Panc1 (cell line): Measurements from ENCODE around the gene PARP8. TPM values are rescaled to one million over a fixed set of nuclear protein-coding genes. Genes with fewer than 3 reads are reported as not detected.

Experiments
- ATAC-seq: fragments of 200-7000 bp; cut with Tn5 transposase; 2 replicates; pipeline ENCODE4 v1.9.1; 2020; ENCODE audit warnings: mild to moderate bottlenecking, moderate library complexity
- BruUV-seq: library from RNA; stranded (reverse); fragments of 400-500 nt; replicated peaks from 2 replicates; lab custom pipeline; 2021; lab: Mats Ljungman, UMichigan
- CTCF ChIA-PET: fragments of 300-600 bp; sonication (Branson Sonifier 250); formaldehyde crosslinking; loops from one replicate; lab custom pipeline; 2022; ENCODE audit warnings: antibody characterized with exemption; lab: Charles Lee
- POLR2A ChIA-PET: fragments of 300-600 bp; sonication (Branson Sonifier 250); formaldehyde crosslinking; loops from one replicate; lab custom pipeline; 2022; ENCODE audit warnings: antibody characterized with exemption; lab: Charles Lee
- DNase-seq: peaks from one replicate; pipeline ENCODE4 v3.0.0-alpha.2; 2010; ENCODE audit warnings: low read depth, low spot score
- H3K27ac ChIP-seq: 2 replicates; pipeline ENCODE4 v1.5.1; 2011; ENCODE audit warnings: mild to moderate bottlenecking, low read length, inconsistent platforms
- H3K27me3 ChIP-seq: fragments of 200-500 bp; sonication (Bioruptor generic); 2 replicates; pipeline ENCODE4 v1.6.0; 2014; ENCODE audit warnings: low read length, inconsistent platforms; ENCODE audit not compliant: control insufficient read depth, insufficient read depth
- H3K36me3 ChIP-seq: fragments of 200-500 bp; sonication (Bioruptor generic); 2 replicates; pipeline ENCODE4 v1.5.1; 2014; ENCODE audit warnings: inconsistent platforms, mild to moderate bottlenecking, low read length, moderate library complexity; ENCODE audit not compliant: control insufficient read depth, insufficient read depth
- H3K4me1 ChIP-seq: 2 replicates; pipeline ENCODE4 v1.5.1; 2011; ENCODE audit warnings: inconsistent platforms, mild to moderate bottlenecking, low read length, moderate library complexity; ENCODE audit not compliant: control insufficient read depth, insufficient read depth
- H3K4me3 ChIP-seq, 2 experiments: 2 replicates each; pipeline ENCODE4 v1.5.1; 2011 to 2012; ENCODE audit warnings: low read depth in 2 of 2, low read length in 2 of 2, mild to moderate bottlenecking in 2 of 2, inconsistent platforms in 1 of 2, moderate library complexity in 1 of 2
- H3K9me3 ChIP-seq: fragments of 200-500 bp; sonication (Bioruptor generic); 2 replicates; pipeline ENCODE4 v1.5.1; 2014; ENCODE audit warnings: low read depth, mild to moderate bottlenecking, inconsistent platforms, low read length, moderate library complexity; ENCODE audit not compliant: control insufficient read depth, insufficient read depth
- CTCF ChIP-seq: fragments of 450-650 bp; IDR thresholded peaks from 2 replicates; pipeline ENCODE4 v1.5.1; 2017; ENCODE audit warnings: mild to moderate bottlenecking
- POLR2AphosphoS5 ChIP-seq: IDR thresholded peaks from 2 replicates; pipeline ENCODE4 v1.6.1; 2012; ENCODE audit warnings: mild to moderate bottlenecking, low read depth, low read length, moderate library complexity
- REST ChIP-seq, 2 experiments: IDR thresholded peaks; 2 replicates each; pipeline ENCODE4 v1.6.1; 2011 to 2012; ENCODE audit warnings: low read depth in 2 of 2, control low read depth in 1 of 2, low read length in 1 of 2, mild to moderate bottlenecking in 1 of 2, moderate library complexity in 1 of 2; ENCODE audit not compliant: insufficient read depth in 1 of 2
- SIN3A ChIP-seq: IDR thresholded peaks from 2 replicates; pipeline ENCODE4 v1.6.1; 2012; ENCODE audit warnings: low read depth, mild to moderate bottlenecking, low read length, moderate library complexity, borderline replicate concordance; ENCODE audit not compliant: insufficient read depth
- TCF7L2 ChIP-seq: IDR thresholded peaks from 2 replicates; pipeline ENCODE4 v1.6.1; 2011; ENCODE audit warnings: mild to moderate bottlenecking, low read depth, low read length, inconsistent platforms
- in situ Hi-C: cut with HindIII; loops from 2 replicates; pipeline ENCODE4 v1.10.0; 2016; ENCODE audit warnings: low sequenced_read_pairs, low pct_unique_long_range_greater_than_20kb
- intact Hi-C: fragments of 100-400 bp; cut with micrococcal nuclease; formaldehyde crosslinking; loops from one replicate; pipeline ENCODE4 v1.10.0; 2022; ENCODE audit not compliant: unreplicated experiment
- total RNA-seq: library from RNA; stranded (reverse); gene quantifications from one replicate; pipeline ENCODE4 v1.2.1, GENCODE V29; 2021; ENCODE audit not compliant: unreplicated experiment

Gene PARP8
- total RNA-seq, 1 experiment from 2014 or later = 20.2 TPM

GRCh38 chr5:50647726-50648125 is 18.7 kb upstream of the PARP8 start:
- intact Hi-C loops = no loop called here
- Histone ChIP-seq H3K4me1 (no peaks in the 10 kb centered on the region), H3K9me3 (no peaks in the 10 kb centered on the region), H3K4me3 (no peak overlapping the region), H3K27me3 (no peaks in the 10 kb centered on the region), H3K27ac (no peak overlapping the region), H3K36me3 (no peaks in the 10 kb centered on the region)
- ChIA-PET POLR2A (no interaction called here), CTCF (no interaction called here)
- in situ Hi-C loops = no loop called here
- no TSS peak for BruUV-seq
- no peak for ATAC-seq
- DNase-seq = no peak
- TF ChIP-seq REST (IDR thresholded peaks at IDR 0.05; ENCODE audit: insufficient read depth in 1 of 2, low read depth in 2 of 2, low read length in 1 of 2) (no peak), SIN3A (no peak), CTCF (no peak), TCF7L2 (no peak), POLR2AphosphoS5 (no peak)

GRCh38 chr5:50653946-50654345 is 12.5 kb upstream of the PARP8 start:
- H3K27ac ChIP-seq = no peak overlapping the region
- H3K9me3 ChIP-seq = no peaks in the 10 kb centered on the region
- H3K4me1 ChIP-seq = no peaks in the 10 kb centered on the region
- intact Hi-C loops (no loop called here), in situ Hi-C loops (no loop called here)
- no peak for ATAC-seq
- BruUV-seq = no TSS peak
- ChIA-PET CTCF (no interaction called here), POLR2A (no interaction called here)
- no peak for DNase-seq
- TF ChIP-seq TCF7L2 (no peak), SIN3A (no peak), REST (IDR thresholded peaks at IDR 0.05; ENCODE audit: insufficient read depth in 1 of 2, low read depth in 2 of 2, low read length in 1 of 2) (no peak), CTCF (no peak), POLR2AphosphoS5 (no peak)
- H3K27me3 ChIP-seq = no peaks in the 10 kb centered on the region
- H3K36me3 ChIP-seq = no peaks in the 10 kb centered on the region
- H3K4me3 ChIP-seq = no peak overlapping the region
